ENCODE data around the gene CDH15. TPM values are rescaled to one million over a fixed set of nuclear protein-coding genes. Genes with fewer than 3 reads are reported as not detected.

Gene CDH15
- total and polyA plus RNA-seq, 2 of the 13 experiments (the other 11 are each of a cell fraction or from before 2014, with no cell fraction given): 0.74 to 2.2 TPM

DNA sequence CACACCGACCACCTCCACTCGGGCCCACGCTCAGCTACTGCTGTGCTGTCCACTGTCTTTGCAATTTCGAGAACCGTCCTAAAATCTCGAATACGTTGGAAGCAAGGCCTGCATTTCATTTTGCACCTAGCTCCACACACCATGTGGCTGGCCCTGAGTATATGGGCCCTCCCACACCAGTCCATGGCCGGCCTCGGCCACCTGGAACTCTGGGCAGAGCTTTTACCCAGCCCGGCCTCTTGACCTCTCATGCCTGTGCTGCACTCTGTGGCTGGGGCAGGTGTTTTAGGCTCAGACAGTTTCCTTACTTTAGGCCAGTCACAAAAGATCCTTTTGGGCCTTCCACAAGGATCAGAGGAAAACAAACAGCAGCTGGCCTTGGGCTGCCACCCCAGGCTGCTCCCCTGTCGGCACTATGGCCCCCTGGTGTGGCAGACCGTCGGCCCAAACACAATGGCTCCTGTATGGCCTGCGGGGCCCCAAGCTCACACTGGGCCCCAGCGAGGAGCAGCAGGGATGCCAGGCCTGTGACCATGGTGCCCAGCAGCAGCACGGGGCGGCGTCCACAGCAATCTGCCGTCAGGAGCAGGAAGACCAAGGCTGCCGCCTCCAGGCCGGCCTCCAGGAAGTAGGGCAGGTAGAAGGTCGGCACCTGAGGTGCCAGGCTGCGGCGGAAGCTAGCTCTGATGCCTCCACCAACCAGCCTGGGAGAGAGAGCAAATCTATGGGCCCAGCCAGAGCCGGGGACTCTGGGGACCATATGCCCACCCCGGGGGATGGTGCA is 26.3 kb downstream of the CDH15 start (continued):
- TF ChIP-seq, protein P1, sequence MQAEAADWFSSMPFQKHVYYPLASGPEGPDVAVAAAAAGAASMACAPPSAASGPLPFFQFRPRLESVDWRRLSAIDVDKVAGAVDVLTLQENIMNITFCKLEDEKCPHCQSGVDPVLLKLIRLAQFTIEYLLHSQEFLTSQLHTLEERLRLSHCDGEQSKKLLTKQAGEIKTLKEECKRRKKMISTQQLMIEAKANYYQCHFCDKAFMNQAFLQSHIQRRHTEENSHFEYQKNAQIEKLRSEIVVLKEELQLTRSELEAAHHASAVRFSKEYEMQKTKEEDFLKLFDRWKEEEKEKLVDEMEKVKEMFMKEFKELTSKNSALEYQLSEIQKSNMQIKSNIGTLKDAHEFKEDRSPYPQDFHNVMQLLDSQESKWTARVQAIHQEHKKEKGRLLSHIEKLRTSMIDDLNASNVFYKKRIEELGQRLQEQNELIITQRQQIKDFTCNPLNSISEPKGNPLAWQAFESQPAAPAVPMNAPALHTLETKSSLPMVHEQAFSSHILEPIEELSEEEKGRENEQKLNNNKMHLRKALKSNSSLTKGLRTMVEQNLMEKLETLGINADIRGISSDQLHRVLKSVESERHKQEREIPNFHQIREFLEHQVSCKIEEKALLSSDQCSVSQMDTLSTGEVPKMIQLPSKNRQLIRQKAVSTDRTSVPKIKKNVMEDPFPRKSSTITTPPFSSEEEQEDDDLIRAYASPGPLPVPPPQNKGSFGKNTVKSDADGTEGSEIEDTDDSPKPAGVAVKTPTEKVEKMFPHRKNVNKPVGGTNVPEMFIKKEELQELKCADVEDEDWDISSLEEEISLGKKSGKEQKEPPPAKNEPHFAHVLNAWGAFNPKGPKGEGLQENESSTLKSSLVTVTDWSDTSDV (CRISPR knock-in tag; IDR thresholded peaks at IDR 0.05): no peak; the same call in 1 of the 2 replicates
- no peak; the same call in 1 of the 2 replicates for TF ChIP-seq NFIB (CRISPR knock-in tag; IDR thresholded peaks at IDR 0.05; ENCODE audit: borderline replicate concordance)
- TF ChIP-seq CAMTA2 (CRISPR knock-in tag; IDR thresholded peaks at IDR 0.05; ENCODE audit: borderline replicate concordance): no peak
- TF ChIP-seq, protein P2, sequence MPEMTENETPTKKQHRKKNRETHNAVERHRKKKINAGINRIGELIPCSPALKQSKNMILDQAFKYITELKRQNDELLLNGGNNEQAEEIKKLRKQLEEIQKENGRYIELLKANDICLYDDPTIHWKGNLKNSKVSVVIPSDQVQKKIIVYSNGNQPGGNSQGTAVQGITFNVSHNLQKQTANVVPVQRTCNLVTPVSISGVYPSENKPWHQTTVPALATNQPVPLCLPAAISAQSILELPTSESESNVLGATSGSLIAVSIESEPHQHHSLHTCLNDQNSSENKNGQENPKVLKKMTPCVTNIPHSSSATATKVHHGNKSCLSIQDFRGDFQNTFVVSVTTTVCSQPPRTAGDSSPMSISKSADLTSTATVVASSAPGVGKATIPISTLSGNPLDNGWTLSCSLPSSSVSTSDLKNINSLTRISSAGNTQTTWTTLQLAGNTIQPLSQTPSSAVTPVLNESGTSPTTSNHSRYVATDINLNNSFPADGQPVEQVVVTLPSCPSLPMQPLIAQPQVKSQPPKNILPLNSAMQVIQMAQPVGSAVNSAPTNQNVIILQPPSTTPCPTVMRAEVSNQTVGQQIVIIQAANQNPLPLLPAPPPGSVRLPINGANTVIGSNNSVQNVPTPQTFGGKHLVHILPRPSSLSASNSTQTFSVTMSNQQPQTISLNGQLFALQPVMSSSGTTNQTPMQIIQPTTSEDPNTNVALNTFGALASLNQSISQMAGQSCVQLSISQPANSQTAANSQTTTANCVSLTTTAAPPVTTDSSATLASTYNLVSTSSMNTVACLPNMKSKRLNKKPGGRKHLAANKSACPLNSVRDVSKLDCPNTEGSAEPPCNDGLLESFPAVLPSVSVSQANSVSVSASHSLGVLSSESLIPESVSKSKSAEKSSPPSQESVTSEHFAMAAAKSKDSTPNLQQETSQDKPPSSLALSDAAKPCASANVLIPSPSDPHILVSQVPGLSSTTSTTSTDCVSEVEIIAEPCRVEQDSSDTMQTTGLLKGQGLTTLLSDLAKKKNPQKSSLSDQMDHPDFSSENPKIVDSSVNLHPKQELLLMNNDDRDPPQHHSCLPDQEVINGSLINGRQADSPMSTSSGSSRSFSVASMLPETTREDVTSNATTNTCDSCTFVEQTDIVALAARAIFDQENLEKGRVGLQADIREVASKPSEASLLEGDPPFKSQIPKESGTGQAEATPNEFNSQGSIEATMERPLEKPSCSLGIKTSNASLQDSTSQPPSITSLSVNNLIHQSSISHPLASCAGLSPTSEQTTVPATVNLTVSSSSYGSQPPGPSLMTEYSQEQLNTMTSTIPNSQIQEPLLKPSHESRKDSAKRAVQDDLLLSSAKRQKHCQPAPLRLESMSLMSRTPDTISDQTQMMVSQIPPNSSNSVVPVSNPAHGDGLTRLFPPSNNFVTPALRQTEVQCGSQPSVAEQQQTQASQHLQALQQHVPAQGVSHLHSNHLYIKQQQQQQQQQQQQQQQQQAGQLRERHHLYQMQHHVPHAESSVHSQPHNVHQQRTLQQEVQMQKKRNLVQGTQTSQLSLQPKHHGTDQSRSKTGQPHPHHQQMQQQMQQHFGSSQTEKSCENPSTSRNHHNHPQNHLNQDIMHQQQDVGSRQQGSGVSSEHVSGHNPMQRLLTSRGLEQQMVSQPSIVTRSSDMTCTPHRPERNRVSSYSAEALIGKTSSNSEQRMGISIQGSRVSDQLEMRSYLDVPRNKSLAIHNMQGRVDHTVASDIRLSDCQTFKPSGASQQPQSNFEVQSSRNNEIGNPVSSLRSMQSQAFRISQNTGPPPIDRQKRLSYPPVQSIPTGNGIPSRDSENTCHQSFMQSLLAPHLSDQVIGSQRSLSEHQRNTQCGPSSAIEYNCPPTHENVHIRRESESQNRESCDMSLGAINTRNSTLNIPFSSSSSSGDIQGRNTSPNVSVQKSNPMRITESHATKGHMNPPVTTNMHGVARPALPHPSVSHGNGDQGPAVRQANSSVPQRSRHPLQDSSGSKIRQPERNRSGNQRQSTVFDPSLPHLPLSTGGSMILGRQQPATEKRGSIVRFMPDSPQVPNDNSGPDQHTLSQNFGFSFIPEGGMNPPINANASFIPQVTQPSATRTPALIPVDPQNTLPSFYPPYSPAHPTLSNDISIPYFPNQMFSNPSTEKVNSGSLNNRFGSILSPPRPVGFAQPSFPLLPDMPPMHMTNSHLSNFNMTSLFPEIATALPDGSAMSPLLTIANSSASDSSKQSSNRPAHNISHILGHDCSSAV (CRISPR knock-in tag; IDR thresholded peaks at IDR 0.05; ENCODE audit: borderline replicate concordance): no peak
- TF ChIP-seq SCMH1 (CRISPR knock-in tag; IDR thresholded peaks at IDR 0.05; ENCODE audit: borderline replicate concordance): no peak
- TF ChIP-seq ZNF232 (CRISPR knock-in tag; IDR thresholded peaks at IDR 0.05; ENCODE audit: borderline replicate concordance): peak; percentile 75; the same call in 1 of the 2 replicates
- TF ChIP-seq ZNF567 (CRISPR knock-in tag; IDR thresholded peaks at IDR 0.05; ENCODE audit: borderline replicate concordance): no peak; the same call in 1 of the 2 replicates
- TF ChIP-seq BHLHE40 (IDR thresholded peaks at IDR 0.05; ENCODE audit: low read length): peak; percentile 48
- 0 out of 2 replicates have a peak, but pooled peaks have one; percentile 32 for TF ChIP-seq POLR2AphosphoS2 (IDR thresholded peaks at IDR 0.05; ENCODE audit: low read depth, low read length)
- TF ChIP-seq, protein P3, sequence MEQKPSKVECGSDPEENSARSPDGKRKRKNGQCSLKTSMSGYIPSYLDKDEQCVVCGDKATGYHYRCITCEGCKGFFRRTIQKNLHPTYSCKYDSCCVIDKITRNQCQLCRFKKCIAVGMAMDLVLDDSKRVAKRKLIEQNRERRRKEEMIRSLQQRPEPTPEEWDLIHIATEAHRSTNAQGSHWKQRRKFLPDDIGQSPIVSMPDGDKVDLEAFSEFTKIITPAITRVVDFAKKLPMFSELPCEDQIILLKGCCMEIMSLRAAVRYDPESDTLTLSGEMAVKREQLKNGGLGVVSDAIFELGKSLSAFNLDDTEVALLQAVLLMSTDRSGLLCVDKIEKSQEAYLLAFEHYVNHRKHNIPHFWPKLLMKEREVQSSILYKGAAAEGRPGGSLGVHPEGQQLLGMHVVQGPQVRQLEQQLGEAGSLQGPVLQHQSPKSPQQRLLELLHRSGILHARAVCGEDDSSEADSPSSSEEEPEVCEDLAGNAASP (CRISPR knock-in tag; IDR thresholded peaks at IDR 0.05; ENCODE audit: borderline replicate concordance): peak; percentile 92
- TF ChIP-seq, protein P4, sequence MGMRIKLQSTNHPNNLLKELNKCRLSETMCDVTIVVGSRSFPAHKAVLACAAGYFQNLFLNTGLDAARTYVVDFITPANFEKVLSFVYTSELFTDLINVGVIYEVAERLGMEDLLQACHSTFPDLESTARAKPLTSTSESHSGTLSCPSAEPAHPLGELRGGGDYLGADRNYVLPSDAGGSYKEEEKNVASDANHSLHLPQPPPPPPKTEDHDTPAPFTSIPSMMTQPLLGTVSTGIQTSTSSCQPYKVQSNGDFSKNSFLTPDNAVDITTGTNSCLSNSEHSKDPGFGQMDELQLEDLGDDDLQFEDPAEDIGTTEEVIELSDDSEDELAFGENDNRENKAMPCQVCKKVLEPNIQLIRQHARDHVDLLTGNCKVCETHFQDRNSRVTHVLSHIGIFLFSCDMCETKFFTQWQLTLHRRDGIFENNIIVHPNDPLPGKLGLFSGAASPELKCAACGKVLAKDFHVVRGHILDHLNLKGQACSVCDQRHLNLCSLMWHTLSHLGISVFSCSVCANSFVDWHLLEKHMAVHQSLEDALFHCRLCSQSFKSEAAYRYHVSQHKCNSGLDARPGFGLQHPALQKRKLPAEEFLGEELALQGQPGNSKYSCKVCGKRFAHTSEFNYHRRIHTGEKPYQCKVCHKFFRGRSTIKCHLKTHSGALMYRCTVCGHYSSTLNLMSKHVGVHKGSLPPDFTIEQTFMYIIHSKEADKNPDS (CRISPR knock-in tag; IDR thresholded peaks at IDR 0.05): no peak
- peak; percentile 64 for TF ChIP-seq RAD21 (CRISPR knock-in tag; IDR thresholded peaks at IDR 0.05)
- TF ChIP-seq HDAC6 (IDR thresholded peaks at IDR 0.05; ENCODE audit: low read depth, low read length): no peak
